ENCODE data around the gene FCGR3A. TPM values are rescaled to one million over a fixed set of nuclear protein-coding genes. Genes with fewer than 3 reads are reported as not detected.

Gene FCGR3A
- total RNA-seq, 1 donor = under 0.01 TPM

DNA sequence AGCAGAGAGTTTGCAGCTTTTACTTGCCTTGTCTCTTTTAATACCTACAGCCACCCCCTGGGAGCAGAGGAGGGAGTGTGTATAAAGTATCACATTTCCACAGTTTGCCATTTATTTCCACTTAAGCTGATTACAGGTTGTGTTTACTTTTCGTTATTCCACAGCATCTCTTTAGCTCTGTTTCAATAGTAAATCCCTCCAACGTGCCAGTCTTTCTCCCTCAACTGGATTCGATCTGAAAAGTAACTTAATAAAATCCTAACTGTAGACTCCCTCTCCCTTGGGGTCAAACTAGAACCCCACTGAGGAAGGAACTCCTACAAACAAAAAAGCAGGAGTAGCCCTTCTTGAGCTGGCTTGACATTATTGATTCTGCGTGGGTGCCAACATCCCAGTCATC is 47.4 kb downstream of the FCGR3A start:
- Histone ChIP-seq H3K4me2 (ENCODE audit: insufficient read depth, low read length) (no peak overlapping the region), H3K79me2 (ENCODE audit: insufficient read depth, low read length) (no peaks in the 10 kb centered on the region), H4K20me1 (ENCODE audit: insufficient read depth, low read length) (no peaks in the 10 kb centered on the region), H3K4me3 (ENCODE audit: insufficient read depth, low read length) (no peak overlapping the region), H3K9me3 (ENCODE audit: low read depth, low read length) (no peaks in the 10 kb centered on the region), H3K4me1 (ENCODE audit: insufficient read depth, low read length) (peaks cover 5% of the 10 kb centered on the region), H2AFZ (ENCODE audit: low read length) (no peak overlapping the region), H3K36me3 (ENCODE audit: insufficient read depth, low read length) (no peaks in the 10 kb centered on the region), H3K27ac (ENCODE audit: low read depth, low read length) (no peak overlapping the region), H3K27me3 (ENCODE audit: insufficient read depth, low read length) (peaks cover 28% of the 10 kb centered on the region)
- TF ChIP-seq, protein P1, sequence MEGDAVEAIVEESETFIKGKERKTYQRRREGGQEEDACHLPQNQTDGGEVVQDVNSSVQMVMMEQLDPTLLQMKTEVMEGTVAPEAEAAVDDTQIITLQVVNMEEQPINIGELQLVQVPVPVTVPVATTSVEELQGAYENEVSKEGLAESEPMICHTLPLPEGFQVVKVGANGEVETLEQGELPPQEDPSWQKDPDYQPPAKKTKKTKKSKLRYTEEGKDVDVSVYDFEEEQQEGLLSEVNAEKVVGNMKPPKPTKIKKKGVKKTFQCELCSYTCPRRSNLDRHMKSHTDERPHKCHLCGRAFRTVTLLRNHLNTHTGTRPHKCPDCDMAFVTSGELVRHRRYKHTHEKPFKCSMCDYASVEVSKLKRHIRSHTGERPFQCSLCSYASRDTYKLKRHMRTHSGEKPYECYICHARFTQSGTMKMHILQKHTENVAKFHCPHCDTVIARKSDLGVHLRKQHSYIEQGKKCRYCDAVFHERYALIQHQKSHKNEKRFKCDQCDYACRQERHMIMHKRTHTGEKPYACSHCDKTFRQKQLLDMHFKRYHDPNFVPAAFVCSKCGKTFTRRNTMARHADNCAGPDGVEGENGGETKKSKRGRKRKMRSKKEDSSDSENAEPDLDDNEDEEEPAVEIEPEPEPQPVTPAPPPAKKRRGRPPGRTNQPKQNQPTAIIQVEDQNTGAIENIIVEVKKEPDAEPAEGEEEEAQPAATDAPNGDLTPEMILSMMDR (IDR thresholded peaks at IDR 0.05; ENCODE audit: extremely low read depth, low read depth, low read length) = no peak
- no peak for DNase-seq (ENCODE audit: insufficient read length, low spot score, missing footprints)

DNA sequence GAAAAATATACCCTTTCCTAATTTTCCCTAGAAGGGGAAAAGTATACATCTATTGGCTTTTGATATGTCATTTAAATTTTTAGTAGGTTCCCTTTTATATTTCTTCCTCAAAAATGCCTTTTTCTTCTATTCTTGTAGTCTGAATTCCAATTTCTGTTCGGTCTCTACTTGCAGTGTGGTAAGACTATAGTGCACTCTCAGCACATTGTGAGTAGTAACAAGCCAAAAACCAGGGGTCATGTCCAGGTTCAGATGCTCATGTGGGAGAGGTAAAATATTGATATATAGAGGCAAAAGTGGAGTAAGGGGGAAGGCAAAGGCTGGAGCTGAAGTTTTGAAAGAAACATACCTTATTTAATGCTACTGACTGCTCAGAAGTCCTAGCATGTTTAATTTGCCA is 48.4 kb downstream of the FCGR3A start:
- TF ChIP-seq, protein P1 (IDR thresholded peaks at IDR 0.05; ENCODE audit: extremely low read depth, low read depth, low read length) = no peak
- H3K4me3 ChIP-seq (ENCODE audit: insufficient read depth, low read length) = no peak overlapping the region
- H3K9me3 ChIP-seq (ENCODE audit: low read depth, low read length) = no peaks in the 10 kb centered on the region

DNA sequence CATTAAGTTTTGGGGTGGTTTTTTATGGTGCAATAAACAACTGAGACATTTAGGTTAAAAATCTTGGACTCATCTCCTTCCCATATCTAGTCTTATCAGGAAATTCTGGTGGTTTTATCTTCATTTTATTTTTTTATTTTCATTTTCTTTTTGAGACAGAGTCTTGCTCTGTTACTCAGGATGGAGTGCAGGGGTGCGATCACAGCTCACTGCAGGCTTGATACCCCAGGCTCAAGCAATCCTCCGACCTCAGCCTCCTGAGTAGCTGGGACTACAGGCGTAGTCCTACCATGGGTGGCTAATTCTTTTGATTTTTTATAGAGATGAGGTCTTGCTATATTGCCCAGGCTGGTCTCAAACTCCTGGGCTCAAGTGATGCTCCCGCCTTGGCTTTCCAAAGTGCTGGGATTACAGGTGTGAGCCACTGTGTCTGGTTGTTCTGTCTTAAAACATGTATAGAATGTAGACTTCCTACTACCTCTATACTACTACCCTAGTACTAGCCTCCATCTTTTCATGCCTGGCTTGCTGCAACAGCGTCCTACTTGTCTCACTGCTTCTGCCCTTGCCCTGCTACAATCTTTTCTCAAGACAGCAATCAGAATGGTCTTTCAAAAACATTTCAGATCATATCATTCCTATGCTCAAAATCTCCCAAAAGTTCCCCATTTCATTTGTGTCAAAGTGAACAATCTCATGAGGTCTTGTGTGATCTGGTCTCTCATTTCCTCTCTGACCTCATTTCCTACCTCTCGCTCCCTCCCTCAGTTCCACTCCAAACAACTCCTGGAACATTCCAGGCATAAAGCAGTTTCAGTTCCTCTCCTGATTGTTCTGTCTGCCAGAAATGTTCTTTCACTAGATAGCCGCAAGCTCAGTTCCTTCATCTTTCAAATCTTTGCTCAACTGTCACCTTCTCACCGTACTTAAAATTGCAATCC is 50.2 kb downstream of the FCGR3A start:
- no peak overlapping the region for H3K4me3 ChIP-seq (ENCODE audit: insufficient read depth, low read length)
- no peaks in the 10 kb centered on the region for H4K20me1 ChIP-seq (ENCODE audit: insufficient read depth, low read length)
- no peak for DNase-seq (ENCODE audit: insufficient read length, low spot score, missing footprints)
- H3K4me2 ChIP-seq (ENCODE audit: insufficient read depth, low read length) = no peak overlapping the region
- TF ChIP-seq, protein P1 (IDR thresholded peaks at IDR 0.05; ENCODE audit: extremely low read depth, low read depth, low read length) = no peak
- H3K36me3 ChIP-seq (ENCODE audit: insufficient read depth, low read length) = no peaks in the 10 kb centered on the region
- no peaks in the 10 kb centered on the region for H3K79me2 ChIP-seq (ENCODE audit: insufficient read depth, low read length)
- peaks cover 34% of the 10 kb centered on the region for H3K27me3 ChIP-seq (ENCODE audit: insufficient read depth, low read length)
- H3K9me3 ChIP-seq (ENCODE audit: low read depth, low read length) = no peaks in the 10 kb centered on the region
- no peak overlapping the region for H2AFZ ChIP-seq (ENCODE audit: low read length)
- no peak overlapping the region for H3K27ac ChIP-seq (ENCODE audit: low read depth, low read length)
- H3K4me1 ChIP-seq (ENCODE audit: insufficient read depth, low read length) = no peaks in the 10 kb centered on the region

More for the DNA sequence above, 48.4 kb downstream of the FCGR3A start:
- Histone ChIP-seq H4K20me1 (ENCODE audit: insufficient read depth, low read length) (no peaks in the 10 kb centered on the region), H3K36me3 (ENCODE audit: insufficient read depth, low read length) (no peaks in the 10 kb centered on the region), H3K79me2 (ENCODE audit: insufficient read depth, low read length) (no peaks in the 10 kb centered on the region), H3K4me2 (ENCODE audit: insufficient read depth, low read length) (no peak overlapping the region), H3K4me1 (ENCODE audit: insufficient read depth, low read length) (no peaks in the 10 kb centered on the region), H3K27ac (ENCODE audit: low read depth, low read length) (no peak overlapping the region), H3K27me3 (ENCODE audit: insufficient read depth, low read length) (peaks cover 28% of the 10 kb centered on the region), H2AFZ (ENCODE audit: low read length) (no peak overlapping the region)
- no peak for DNase-seq (ENCODE audit: insufficient read length, low spot score, missing footprints)

DNA sequence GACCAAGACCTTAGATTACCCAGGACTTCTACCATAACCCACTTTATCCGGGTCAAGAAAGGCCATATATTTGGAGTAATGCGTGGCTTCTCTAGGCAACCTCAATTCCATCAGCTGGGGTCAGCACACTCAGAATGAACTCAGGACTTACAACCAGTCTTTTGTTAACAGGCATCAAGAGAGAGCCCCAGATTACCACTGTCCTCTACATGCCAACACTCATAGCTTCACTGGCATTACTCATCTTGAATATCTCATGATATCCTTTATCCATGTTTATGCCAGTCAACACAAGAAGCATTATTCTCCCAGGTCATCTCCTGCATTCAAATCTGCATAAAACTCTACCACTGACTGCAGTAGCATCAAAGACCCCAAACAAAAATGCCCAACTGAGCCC is 51.0 kb downstream of the FCGR3A start:
- no peaks in the 10 kb centered on the region for H3K79me2 ChIP-seq (ENCODE audit: insufficient read depth, low read length)
- DNase-seq (ENCODE audit: insufficient read length, low spot score, missing footprints) = no peak
- H3K4me1 ChIP-seq (ENCODE audit: insufficient read depth, low read length) = no peaks in the 10 kb centered on the region
- no peak overlapping the region for H2AFZ ChIP-seq (ENCODE audit: low read length)
- peaks cover 37% of the 10 kb centered on the region for H3K27me3 ChIP-seq (ENCODE audit: insufficient read depth, low read length)
- H3K4me3 ChIP-seq (ENCODE audit: insufficient read depth, low read length) = no peak overlapping the region
- no peaks in the 10 kb centered on the region for H3K9me3 ChIP-seq (ENCODE audit: low read depth, low read length)
- no peak overlapping the region for H3K4me2 ChIP-seq (ENCODE audit: insufficient read depth, low read length)
- TF ChIP-seq, protein P1 (IDR thresholded peaks at IDR 0.05; ENCODE audit: extremely low read depth, low read depth, low read length) = no peak
- no peak overlapping the region for H3K27ac ChIP-seq (ENCODE audit: low read depth, low read length)
- H3K36me3 ChIP-seq (ENCODE audit: insufficient read depth, low read length) = no peaks in the 10 kb centered on the region
- H4K20me1 ChIP-seq (ENCODE audit: insufficient read depth, low read length) = no peaks in the 10 kb centered on the region

Measured in osteoblast (primary cell).